ENCODE results near the gene AARSD1.
"Not testable (repeated sequence)": the region's sequence is repeated elsewhere in the genome, so short reads cannot be mapped to it uniquely, and the experiment has no call there.

The AARSD1 gene

DNA sequence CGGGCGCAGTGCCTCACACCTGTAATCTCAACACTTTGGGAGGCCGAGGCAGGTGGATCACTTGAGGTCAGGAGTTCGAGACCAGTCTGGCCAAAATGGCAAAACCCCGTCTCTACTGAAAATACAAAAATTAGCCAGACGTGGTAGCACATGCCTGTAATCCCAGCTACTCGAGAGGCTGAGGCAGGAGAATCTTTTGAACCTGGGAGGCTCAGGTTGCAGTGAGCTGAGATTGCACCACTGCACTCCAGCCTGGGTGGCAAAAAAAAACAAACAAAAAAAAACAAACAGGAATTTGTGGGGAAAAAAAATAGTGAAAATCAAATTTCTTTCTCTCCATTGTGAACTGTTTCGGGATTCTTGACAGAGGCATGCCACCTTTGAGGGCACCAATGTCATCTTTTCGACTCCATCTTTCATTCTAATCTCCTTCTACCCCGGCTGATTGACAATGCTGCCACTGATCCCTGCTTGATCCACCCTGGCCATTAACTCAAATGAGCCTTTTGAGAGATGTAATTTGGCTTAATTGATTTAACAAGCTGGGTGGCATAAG lies 44.7 kb downstream of the AARSD1 start:
- DNase-seq, result not testable (repeated sequence)

DNA sequence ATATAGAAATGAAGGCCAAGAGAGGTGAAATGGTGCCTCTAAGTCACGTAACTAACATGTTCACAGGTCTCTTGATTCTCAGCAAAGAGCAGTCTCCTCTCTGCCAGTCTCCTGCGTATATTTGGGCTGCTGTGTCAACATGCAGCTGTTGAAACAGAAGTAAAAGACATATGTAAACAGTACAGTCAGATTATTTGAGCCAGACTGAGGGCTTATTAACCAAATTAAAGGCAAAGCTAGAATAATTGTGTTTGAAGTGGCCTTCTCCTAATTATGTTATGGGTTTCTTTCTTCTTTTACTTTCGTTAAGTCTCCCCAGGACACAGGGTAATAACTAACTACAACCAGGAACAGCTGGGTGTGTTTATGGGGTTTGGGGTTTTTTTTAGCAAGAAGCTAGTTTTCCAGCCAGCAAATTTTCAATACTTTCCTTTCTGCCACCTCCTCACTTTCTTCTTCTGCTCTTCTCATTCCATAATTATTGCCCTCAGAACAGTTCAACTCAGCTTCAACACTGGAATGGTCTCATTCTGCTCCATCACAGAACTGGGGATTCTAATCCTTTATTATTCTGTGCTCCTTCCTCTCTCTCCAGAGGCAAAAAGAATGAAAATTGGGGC lies 45.2 kb downstream of the AARSD1 start:
- no peak for DNase-seq

DNA sequence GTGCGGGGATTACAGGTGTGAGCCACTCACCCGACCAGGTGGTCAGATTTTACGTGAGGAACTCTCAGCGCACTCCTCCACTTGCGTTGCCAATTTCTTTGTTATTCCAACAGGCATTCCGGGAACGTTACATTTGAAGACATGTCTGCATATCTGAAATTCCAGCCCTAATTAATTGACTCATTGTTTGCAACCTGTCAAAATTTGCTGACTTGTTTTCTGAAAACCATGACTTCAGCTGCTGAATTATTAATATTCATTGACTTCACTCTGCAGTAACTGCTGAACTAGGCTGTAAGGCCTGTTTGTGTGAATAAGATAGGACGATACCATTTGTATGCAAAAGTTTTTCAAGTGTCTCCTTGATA lies 47.0 kb downstream of the AARSD1 start:
- no peak for DNase-seq

DNA sequence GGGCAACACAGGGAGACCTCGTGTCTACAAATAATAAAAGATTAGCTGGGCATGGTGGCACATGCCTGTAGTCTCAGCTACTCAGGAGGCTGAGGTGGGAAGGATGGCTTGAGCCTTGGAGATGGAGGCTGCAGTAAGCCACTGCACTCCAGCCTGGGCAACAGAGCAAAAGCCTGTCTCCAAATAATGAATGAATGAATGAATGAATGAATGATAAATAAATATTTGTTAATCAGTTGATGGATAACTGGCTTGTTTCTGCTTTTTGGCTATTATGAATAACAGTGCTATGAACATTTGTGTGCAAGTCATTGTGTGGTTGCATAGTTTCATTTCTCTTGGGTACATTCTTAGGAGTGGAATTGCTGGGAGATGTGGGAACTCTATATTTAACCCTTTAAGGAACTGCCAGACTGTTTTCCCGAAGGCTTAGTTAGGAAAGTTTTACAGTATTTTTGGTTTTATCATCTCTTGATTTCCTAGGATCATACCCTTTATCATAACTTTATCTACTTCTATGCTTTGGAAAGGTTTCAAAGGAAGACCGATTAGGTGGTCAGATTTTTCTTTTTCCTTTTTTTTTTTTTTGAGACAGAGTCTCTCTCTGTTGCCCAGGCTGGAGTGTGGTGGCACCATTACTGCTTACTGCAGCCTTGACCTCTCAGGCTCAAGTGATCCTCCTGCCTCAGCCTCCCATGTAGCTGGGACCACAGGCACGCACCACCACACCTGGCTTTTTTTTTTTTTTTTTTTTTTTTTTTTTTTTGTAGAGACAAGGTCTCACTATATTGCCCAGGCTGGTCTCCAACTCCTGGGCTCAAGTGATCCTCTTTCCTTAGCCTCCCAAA lies 47.6 kb downstream of the AARSD1 start:
- not testable (repeated sequence) for DNase-seq

DNA sequence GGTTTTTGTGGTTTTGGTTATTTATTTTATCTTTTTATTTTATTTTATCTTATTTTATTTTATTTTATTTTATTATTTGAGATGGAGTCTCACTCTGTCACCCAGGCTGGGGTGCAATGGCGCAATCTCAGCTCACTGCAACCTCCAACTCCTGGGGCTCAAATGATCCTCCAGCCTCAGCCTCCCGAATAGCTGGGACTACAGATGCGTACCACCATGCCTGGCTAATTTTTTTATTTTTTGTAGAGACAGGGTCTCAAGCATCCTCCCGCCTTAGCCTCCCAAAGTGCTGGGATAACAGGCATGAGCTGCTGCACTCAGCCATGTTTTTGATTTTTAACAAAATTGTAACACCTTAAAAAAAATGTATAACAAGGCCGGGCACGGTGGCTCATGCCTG lies 49.0 kb downstream of the AARSD1 start:
- not testable (repeated sequence) for DNase-seq

DNA sequence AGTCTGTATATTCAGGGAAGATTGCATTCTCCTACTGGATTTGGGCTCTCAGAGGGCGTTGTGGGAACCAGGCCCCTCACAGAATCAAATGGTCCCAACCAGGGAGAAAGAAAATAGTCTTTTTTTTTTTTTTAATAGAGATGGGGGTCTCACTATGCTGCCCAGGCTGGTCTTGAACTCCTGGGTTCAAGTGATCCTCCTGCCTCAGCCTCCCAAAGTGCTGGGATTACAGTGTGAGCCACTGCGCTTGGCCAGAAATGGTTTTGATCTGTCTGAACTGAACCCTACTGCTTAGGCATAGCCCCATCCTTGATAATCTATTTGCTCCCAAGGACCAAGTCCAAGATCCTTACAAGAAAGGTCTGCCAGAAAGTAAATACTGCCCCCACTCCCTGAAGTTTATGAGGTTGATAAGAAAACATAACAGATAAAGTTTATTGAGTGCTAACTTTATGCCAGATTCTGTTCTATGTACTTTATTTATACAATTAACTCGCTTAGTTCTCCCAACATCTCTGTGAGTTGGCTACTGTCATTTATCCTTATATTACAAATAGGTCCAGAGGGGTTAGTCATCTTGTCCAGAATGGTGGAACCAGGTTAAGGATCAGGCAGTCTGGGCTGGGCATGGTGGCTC lies 50.2 kb downstream of the AARSD1 start:
- no peak for DNase-seq

DNA sequence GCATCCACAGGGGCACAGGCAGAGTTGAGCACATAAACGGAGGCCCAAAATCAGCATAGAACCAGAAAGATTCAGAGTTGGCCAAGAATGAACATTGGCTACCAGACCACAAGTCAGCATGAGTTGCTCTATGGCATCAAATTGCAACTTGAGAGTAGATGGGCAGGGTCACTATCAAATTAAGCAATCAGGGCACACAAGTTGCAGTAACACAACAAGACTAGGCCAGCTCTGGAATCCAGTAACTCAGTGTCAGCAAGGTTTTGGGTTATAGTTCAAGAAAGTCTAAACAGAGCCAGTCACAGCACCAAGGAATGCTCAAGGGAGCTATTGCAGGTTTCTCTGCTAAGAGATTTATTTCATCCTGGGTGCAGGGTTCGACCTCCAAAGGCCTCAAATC lies 50.7 kb downstream of the AARSD1 start:
- DNase-seq, result no peak

DNA sequence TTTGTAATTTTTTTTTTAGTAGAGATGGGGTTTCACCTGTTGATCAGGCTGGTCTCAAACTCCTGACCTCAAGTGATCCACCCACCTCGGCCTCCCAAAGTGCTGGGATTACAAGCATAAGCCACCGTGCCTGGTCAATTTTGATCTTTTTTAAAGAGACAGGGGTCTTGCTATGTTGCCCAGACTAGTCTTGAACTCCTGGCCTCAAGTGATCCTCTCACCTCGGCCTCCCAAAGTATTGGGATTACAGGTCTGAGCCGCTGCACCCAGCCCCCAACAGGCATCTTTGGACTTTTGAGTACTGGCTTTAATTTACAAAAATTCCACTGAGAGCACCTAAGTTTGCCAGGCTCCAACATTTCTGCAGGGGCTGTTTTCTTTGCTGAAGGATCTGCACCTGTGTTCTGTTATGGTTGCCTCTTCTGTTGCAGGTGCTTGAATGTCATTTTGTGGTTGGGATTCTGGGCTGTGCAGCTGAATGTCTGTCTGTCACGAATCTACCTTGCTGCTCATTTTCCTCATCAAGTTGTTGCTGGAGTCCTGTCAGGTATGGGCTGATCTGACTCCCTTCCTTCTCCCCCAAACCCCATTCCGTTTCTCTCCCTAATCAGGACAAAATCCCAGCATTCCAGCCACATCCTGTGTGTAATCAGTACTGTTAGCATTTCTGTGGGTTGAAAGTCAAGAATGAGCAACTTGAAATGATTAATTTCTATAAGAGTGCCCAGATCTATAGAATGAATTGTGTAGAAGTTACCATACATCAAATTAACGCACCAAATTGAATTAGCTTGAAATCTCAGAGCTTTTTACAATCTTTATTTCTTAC lies 55.2 kb downstream of the AARSD1 start:
- no peak for DNase-seq

DNA sequence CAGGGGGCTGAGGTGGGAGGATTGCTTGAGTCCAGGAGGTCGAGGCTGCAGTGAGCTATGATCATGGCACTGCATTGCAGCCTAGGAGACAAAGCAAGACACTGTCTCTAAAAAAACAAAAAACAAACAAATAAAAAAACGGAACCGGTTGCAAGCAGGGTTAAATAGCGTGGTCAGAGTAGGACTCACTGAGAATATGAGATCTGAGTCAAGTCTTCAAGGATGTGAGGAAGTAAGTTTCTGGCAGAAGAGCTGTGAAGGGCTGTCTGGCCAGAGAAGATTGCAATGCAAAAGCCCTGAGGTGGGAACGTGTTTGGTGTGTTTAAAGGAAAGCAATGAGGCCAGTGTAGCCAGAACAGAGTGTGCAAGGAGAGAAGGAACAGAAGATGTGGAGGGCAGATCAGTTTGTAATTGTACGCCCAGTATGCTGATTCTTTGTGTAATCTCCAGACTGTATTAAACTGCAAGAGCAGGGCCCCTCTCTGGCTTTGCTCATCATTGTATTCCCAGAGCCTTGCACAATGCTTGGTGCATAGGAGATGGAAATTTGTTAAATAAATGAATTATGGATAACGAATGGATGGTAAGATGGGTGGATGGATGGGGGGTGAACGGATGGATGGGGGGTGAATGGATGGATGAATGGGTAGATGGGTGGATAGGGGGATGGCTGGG lies 57.3 kb downstream of the AARSD1 start:
- peak in 1 of 2 experiments; percentile 21 for DNase-seq

DNA sequence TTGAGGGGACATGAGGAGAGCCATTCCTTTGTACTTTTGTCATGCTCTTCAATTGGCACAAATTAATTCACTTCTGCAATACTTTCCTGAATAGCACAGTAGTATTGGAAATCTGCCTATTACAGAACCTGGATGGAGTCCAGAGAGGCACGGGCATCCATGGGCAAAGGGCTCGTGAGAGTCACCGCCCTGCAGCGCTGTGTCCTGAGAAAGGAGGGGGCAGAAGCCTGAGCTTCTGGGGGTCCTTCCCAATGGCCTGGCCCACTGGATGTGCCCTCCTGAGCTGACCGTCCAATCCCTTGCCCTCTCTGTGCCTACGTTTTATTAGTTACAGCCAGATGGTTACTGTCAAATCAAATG lies 60.2 kb downstream of the AARSD1 start:
- no peak for DNase-seq

DNA sequence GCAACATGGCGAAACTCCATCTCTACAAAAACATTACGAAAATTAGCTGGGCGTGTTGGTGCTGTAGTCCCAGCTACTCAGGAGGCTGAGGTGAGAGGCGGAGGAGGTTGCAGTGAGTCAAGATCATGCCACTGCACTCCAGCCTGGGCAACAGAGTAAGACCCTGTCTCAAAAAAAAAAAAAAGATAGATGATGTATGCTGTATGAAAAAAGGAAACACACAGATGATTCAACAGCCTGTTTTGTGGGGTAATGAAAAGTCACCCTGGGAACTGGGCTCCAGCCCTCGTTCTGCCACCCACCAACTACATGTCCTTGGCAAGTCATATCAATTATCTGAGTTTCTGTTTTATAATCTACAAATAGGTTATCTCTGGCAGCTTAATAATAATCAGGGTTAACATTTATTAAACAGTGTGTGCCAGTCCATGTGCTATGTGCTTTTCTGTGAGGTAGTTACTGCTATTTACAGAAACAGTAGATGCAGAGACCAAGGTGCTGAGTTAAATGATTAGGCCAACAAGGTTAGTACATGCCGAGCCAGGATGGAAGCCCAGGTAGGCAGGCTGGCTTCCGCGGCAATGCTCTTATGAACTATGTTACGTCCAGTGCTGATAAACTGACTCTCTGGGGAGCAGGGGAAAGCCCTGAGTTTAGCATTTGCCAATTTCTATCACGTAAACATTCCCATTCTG lies 62.6 kb downstream of the AARSD1 start:
- no peak for DNase-seq

Measured in Kasumi-1 (cell line).